OCI-LY1 (cell line): Measurements from ENCODE around the gene IKZF2.
A peak's percentile ranks its signal among the peaks of the same experiment; 100 is the strongest.

Experiments used
- H2AFZ ChIP-seq: fragments of 200-600 bp; sonication (generic), shearing (Covaris generic); 2 replicates; pipeline ENCODE4 v1.6.0; 2014; ENCODE audit warnings: antibody characterized with exemption, mild to moderate bottlenecking, low read length
- H3F3A ChIP-seq: fragments of 200-600 bp; sonication (generic), shearing (Covaris generic); 2 replicates; pipeline ENCODE4 v1.6.0; 2014; ENCODE audit warnings: mild to moderate bottlenecking, antibody characterized with exemption, low read length, moderate library complexity; ENCODE audit not compliant: insufficient read depth
- H3K27ac ChIP-seq: fragments of 200-600 bp; sonication (generic); 2 replicates; pipeline ENCODE4 v1.5.1; 2014; ENCODE audit warnings: low read length, mixed run types, mild to moderate bottlenecking, low read depth; ENCODE audit not compliant: poor library complexity, severe bottlenecking
- H3K27me3 ChIP-seq: fragments of 200-600 bp; sonication (generic); 2 replicates; pipeline ENCODE4 v1.6.0; 2014; ENCODE audit warnings: antibody characterized with exemption, mild to moderate bottlenecking, low read length, moderate library complexity; ENCODE audit not compliant: insufficient read depth
- H3K36me3 ChIP-seq: fragments of 200-600 bp; sonication (generic); 2 replicates; pipeline ENCODE4 v1.6.1; 2014; ENCODE audit warnings: mild to moderate bottlenecking, antibody characterized with exemption, low read length, moderate library complexity, mixed read lengths; ENCODE audit not compliant: insufficient read depth
- H3K4me1 ChIP-seq: fragments of 200-600 bp; sonication (generic); 2 replicates; pipeline ENCODE4 v1.5.1; 2014; ENCODE audit warnings: mild to moderate bottlenecking, low read length, moderate library complexity; ENCODE audit not compliant: insufficient read depth, severe bottlenecking
- H3K4me2 ChIP-seq: fragments of 200-600 bp; sonication (generic), shearing (Covaris generic); 2 replicates; pipeline ENCODE4 v1.6.1; 2014; ENCODE audit warnings: low read length
- H3K4me3 ChIP-seq: fragments of 200-600 bp; sonication (generic); 2 replicates; pipeline ENCODE4 v1.5.1; 2014; ENCODE audit warnings: low read length, low read depth, mild to moderate bottlenecking, mixed read lengths; ENCODE audit not compliant: poor library complexity, severe bottlenecking
- H3K79me2 ChIP-seq: fragments of 200-600 bp; shearing (Covaris generic); 2 replicates; pipeline ENCODE4 v1.6.1; 2016; ENCODE audit warnings: mixed run types, low read length, mixed read lengths; ENCODE audit not compliant: insufficient read depth
- H3K9ac ChIP-seq: fragments of 200-600 bp; sonication (generic), shearing (Covaris generic); 2 replicates; pipeline ENCODE4 v1.6.1; 2014; ENCODE audit warnings: mild to moderate bottlenecking, low read length, mixed read lengths
- H3K9me2 ChIP-seq: fragments of 200-600 bp; sonication (generic), shearing (Covaris generic); 2 replicates; pipeline ENCODE4 v1.6.1; 2014; ENCODE audit warnings: low read depth, mild to moderate bottlenecking, low read length, mixed read lengths
- H3K9me3 ChIP-seq: fragments of 200-600 bp; shearing (Covaris generic); 2 replicates; pipeline ENCODE4 v1.6.1; 2014; ENCODE audit warnings: low read length, mixed read lengths
- H4K20me1 ChIP-seq: fragments of 200-600 bp; sonication (generic), shearing (Covaris generic); 2 replicates; pipeline ENCODE4 v1.6.0; 2016; ENCODE audit warnings: mild to moderate bottlenecking, low read length; ENCODE audit not compliant: insufficient read depth
- CTCF ChIP-seq: fragments of 200-600 bp; sonication (generic), shearing (Covaris generic); IDR thresholded peaks from 2 replicates; pipeline ENCODE4 v1.5.1; 2017; ENCODE audit warnings: mild to moderate bottlenecking, antibody characterized with exemption, low read length, moderate library complexity, mixed read lengths
- EZH2 ChIP-seq: fragments of 200-600 bp; sonication (generic), shearing (Covaris generic); IDR thresholded peaks from 2 replicates; pipeline ENCODE4 v1.8.0; 2017; ENCODE audit warnings: borderline replicate concordance, mixed run types, mild to moderate bottlenecking, antibody characterized with exemption, low read length, moderate library complexity, mixed read lengths

Gene IKZF2

GRCh38 chr2:213065583-213066442 lies 85.6 kb downstream of the IKZF2 start:
- Histone ChIP-seq H3K27me3 (no peaks in the 10 kb centered on the region), H2AFZ (no peak overlapping the region), H3K9me2 (no peaks in the 10 kb centered on the region), H4K20me1 (peaks cover 3% of the 10 kb centered on the region; the same call in 1 of the 2 replicates), H3K4me2 (peak overlapping the region; percentile 33; the same call in 1 of the 2 replicates), H3K9ac (peak overlapping the region; percentile 2; the same call in 1 of the 2 replicates), H3K4me1 (peaks cover 62% of the 10 kb centered on the region), H3K36me3 (peaks cover 53% of the 10 kb centered on the region; the same call in 1 of the 2 replicates), H3K9me3 (no peaks in the 10 kb centered on the region), H3K79me2 (peaks cover 100% of the 10 kb centered on the region), H3K27ac (peak overlapping the region; percentile 11), H3K4me3 (no peak overlapping the region), H3F3A (no peaks in the 10 kb centered on the region)
- TF ChIP-seq EZH2 (no peak), CTCF (no peak)

GRCh38 chr2:213064099-213064498 lies 87.3 kb downstream of the IKZF2 start:
- H3K79me2 ChIP-seq, result peaks cover 100% of the 10 kb centered on the region
- no peaks in the 10 kb centered on the region for H3K27me3 ChIP-seq
- H3K9me2 ChIP-seq, result no peaks in the 10 kb centered on the region
- H4K20me1 ChIP-seq, result peaks cover 3% of the 10 kb centered on the region; the same call in 1 of the 2 replicates
- peaks cover 64% of the 10 kb centered on the region; the same call in 1 of the 2 replicates for H3K36me3 ChIP-seq
- H3K27ac ChIP-seq, result no peak overlapping the region
- no peak for TF ChIP-seq CTCF
- no peak for TF ChIP-seq EZH2
- no peaks in the 10 kb centered on the region for H3K9me3 ChIP-seq
- H2AFZ ChIP-seq, result no peak overlapping the region
- H3K4me3 ChIP-seq, result no peak overlapping the region
- no peak overlapping the region for H3K9ac ChIP-seq
- H3F3A ChIP-seq, result peaks cover under 1% of the 10 kb centered on the region; the same call in 1 of the 2 replicates
- no peak overlapping the region for H3K4me2 ChIP-seq
- H3K4me1 ChIP-seq, result peaks cover 45% of the 10 kb centered on the region

- H3K9me2 ChIP-seq, result no peaks in the 10 kb centered on the region
- no peak overlapping the region for H3K9ac ChIP-seq
- H3K4me1 ChIP-seq, result no peaks in the 10 kb centered on the region
- H3K27ac ChIP-seq, result peak overlapping the region; percentile 13
- H3K9me3 ChIP-seq, result no peaks in the 10 kb centered on the region
- peaks cover 86% of the 10 kb centered on the region for H3K79me2 ChIP-seq
- H3F3A ChIP-seq, result peaks cover 8% of the 10 kb centered on the region; the same call in 1 of the 2 replicates
- H4K20me1 ChIP-seq, result no peaks in the 10 kb centered on the region
- H3K4me3 ChIP-seq, result no peak overlapping the region
- peaks cover 79% of the 10 kb centered on the region for H3K36me3 ChIP-seq
- no peak overlapping the region for H3K4me2 ChIP-seq
- no peaks in the 10 kb centered on the region for H3K27me3 ChIP-seq
- TF ChIP-seq EZH2 (no peak), CTCF (no peak)
- H2AFZ ChIP-seq, result no peak overlapping the region
Measured at GRCh38 chr2:213057977-213058376, 93.4 kb downstream of the IKZF2 start.
